Parathyroid adenoma (tissue), 2 donors: ENCODE measurements around the gene KCNQ1.

Experiments used
- H2AFZ ChIP-seq: fragments of 300-600 bp; sonication (generic); one replicate; pipeline ENCODE4 v1.7.0; 2017; ENCODE audit warnings: antibody characterized with exemption, mild to moderate bottlenecking
- H3K27ac ChIP-seq: fragments of 300-600 bp; sonication (generic); one replicate; pipeline ENCODE4 v1.7.0; 2017
- H3K27me3 ChIP-seq: fragments of 300-600 bp; sonication (generic); one replicate; pipeline ENCODE4 v1.7.0; 2017; ENCODE audit warnings: low read length; ENCODE audit not compliant: control insufficient read depth, insufficient read depth
- H3K36me3 ChIP-seq: fragments of 300-600 bp; sonication (generic); one replicate; pipeline ENCODE4 v1.7.0; 2017; ENCODE audit warnings: low read length; ENCODE audit not compliant: control insufficient read depth, insufficient read depth
- H3K4me1 ChIP-seq: fragments of 300-600 bp; sonication (generic); one replicate; pipeline ENCODE4 v1.7.0; 2017; ENCODE audit warnings: control low read depth
- H3K4me2 ChIP-seq: fragments of 300-600 bp; sonication (generic); one replicate; pipeline ENCODE4 v1.7.0; 2017; ENCODE audit warnings: low read length
- H3K4me3 ChIP-seq: fragments of 300-600 bp; sonication (generic); one replicate; pipeline ENCODE4 v1.7.0; 2017; ENCODE audit warnings: low read depth, low read length
- H3K79me2 ChIP-seq: fragments of 300-600 bp; sonication (generic); one replicate; pipeline ENCODE4 v1.7.0; 2017; ENCODE audit warnings: control low read depth
- H3K9ac ChIP-seq: fragments of 300-600 bp; sonication (generic); one replicate; pipeline ENCODE4 v1.7.0; 2017; ENCODE audit warnings: mild to moderate bottlenecking
- H3K9me3 ChIP-seq: fragments of 300-600 bp; sonication (generic); one replicate; pipeline ENCODE4 v1.7.0; 2017; ENCODE audit warnings: low read length; ENCODE audit not compliant: control insufficient read depth
- CTCF ChIP-seq: fragments of 300-600 bp; sonication (generic); IDR thresholded peaks from one replicate; pipeline ENCODE4 v1.7.0; 2017; ENCODE audit warnings: antibody characterized with exemption, mild to moderate bottlenecking
- donor health status: primary hyperparathyroidism.

KCNQ1 gene

DNA sequence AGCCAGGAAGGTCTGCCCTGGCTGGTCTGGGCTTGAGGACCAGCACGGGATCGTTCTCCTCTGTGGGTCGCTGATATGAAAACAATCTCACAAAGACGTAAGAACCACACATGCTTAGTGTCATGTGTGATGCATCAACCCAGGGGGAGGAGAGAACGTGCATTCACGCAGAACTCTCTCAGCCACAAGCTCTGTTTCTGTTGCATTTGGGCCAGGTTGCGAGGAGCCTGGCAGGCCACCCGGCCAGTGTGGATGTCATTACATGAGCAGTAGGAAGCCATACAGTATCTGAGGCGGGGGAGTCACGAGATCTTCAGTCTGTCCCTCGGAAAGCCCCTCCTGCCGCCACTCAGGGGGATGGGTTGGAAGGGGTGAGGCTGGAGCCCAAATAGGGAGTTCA lies 308.1 kb downstream of the KCNQ1 start:
- Histone ChIP-seq H3K4me1 (peaks cover 4% of the 10 kb centered on the region), H3K27me3 (no peaks in the 10 kb centered on the region), H3K9ac (no peak overlapping the region), H3K9me3 (no peaks in the 10 kb centered on the region), H3K4me3 (no peak overlapping the region), H3K79me2 (no peaks in the 10 kb centered on the region), H3K27ac (no peak overlapping the region), H3K36me3 (no peaks in the 10 kb centered on the region), H3K4me2 (no peak overlapping the region), H2AFZ (no peak overlapping the region)
- TF ChIP-seq CTCF = no peak

DNA sequence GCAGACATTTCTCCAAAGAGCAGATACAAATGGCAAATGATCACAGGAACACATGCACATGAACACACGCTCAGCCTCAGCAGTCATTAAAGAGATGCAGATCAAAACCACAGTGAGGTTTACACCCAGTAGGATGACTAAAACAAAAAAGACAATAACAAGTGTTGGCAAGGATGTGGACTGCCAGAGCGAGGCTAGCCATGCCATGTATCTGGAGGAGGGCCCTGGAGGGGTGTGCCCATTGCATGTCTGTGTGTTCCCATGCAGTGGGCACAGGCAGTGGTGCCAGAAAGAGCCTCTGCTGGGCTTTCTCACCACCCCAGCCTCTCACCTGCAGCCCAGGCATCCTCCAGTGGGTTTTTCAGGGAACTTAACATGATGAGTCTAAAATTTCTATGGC lies 309.2 kb downstream of the KCNQ1 start:
- no peaks in the 10 kb centered on the region for H3K4me1 ChIP-seq
- H3K9me3 ChIP-seq = no peaks in the 10 kb centered on the region
- no peaks in the 10 kb centered on the region for H3K79me2 ChIP-seq
- H3K4me3 ChIP-seq = no peak overlapping the region
- no peaks in the 10 kb centered on the region for H3K27me3 ChIP-seq
- no peak overlapping the region for H3K4me2 ChIP-seq
- no peak for TF ChIP-seq CTCF
- no peak overlapping the region for H3K9ac ChIP-seq
- no peaks in the 10 kb centered on the region for H3K36me3 ChIP-seq
- H3K27ac ChIP-seq = no peak overlapping the region
- H2AFZ ChIP-seq = no peak overlapping the region

- H3K4me1 ChIP-seq = no peaks in the 10 kb centered on the region
- no peaks in the 10 kb centered on the region for H3K9me3 ChIP-seq
- no peak for TF ChIP-seq CTCF
Measured at GRCh38 chr11:2755071-2755470, 310.3 kb downstream of the KCNQ1 start.

DNA sequence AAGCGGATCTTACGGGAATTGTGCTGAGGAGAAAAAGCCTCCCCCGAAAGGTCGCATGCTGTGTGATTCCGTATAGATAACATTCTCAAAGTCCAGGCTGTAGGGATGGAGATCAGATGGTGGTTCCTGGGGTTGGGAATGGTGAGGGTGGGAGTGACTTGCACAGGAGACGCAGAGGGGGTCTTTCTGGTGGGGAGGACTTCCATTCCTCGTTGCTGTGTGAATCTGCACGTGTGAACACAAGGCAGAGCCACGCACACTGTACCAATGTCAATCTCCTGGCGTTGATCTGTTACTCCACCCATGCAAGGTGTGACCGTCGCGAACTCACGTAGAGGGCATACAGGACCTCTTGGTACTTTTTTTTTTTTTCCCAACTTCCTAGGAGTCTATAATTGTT lies 313.9 kb downstream of the KCNQ1 start:
- Histone ChIP-seq H3K4me1 (no peaks in the 10 kb centered on the region), H3K27ac (no peak overlapping the region), H3K27me3 (no peaks in the 10 kb centered on the region), H3K4me3 (no peak overlapping the region), H3K79me2 (no peaks in the 10 kb centered on the region), H3K9me3 (no peaks in the 10 kb centered on the region), H3K9ac (no peak overlapping the region), H3K36me3 (no peaks in the 10 kb centered on the region), H2AFZ (no peak overlapping the region), H3K4me2 (no peak overlapping the region)
- no peak for TF ChIP-seq CTCF

More at GRCh38 chr11:2755071-2755470, 310.3 kb downstream of the KCNQ1 start:
- H3K27me3 ChIP-seq = no peaks in the 10 kb centered on the region
- no peak overlapping the region for H3K9ac ChIP-seq
- H2AFZ ChIP-seq = no peak overlapping the region
- no peaks in the 10 kb centered on the region for H3K36me3 ChIP-seq
- no peak overlapping the region for H3K4me2 ChIP-seq
- H3K79me2 ChIP-seq = no peaks in the 10 kb centered on the region
- no peak overlapping the region for H3K27ac ChIP-seq
- no peak overlapping the region for H3K4me3 ChIP-seq

DNA sequence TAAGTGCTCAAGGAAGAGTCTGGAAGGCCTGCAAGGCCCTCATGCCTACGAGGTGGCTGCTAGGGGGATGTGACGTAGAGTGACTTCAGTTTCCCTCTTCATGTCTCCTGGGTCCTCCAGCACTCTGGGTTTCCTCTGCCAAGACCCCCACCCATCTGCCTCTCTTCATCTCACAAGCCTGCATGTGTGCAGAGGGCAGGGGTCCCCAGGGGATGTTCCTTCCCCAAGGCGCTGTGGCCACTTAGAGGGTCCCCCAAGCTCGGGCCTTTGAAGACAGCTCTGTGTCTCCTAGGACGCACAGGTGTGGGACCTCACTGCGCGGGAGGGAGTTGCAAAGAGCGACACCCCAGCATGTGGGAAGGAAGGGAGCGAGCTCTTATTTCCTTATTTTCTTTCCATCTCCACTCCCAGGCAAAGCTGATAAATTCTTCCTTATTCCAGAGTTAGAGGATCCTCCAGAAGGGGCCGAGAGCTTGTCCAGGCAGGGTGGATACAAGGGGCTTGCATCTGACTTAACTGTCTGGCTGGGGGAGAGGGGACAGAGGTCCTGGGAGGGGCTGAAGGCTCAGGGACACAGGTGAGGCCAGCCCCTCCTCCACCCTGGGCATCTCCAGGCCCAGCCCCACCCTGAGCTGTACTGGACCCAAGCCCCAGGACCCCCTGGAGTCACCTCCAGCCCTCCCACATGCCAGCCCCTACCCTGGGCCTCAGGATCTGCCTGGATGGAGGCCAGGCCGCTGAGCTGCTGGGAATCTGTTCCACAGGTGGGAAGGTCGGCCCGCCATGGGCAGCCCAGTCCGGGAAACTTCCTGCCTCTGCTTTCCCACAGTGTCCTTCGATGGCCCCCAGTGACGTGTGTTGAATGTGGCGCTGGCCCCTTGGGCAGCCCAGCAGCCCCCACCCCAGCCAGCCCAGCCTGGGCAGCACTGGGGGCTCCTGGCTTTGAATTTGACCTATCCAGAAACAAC lies 314.7 kb downstream of the KCNQ1 start:
- Histone ChIP-seq H3K79me2 (no peaks in the 10 kb centered on the region), H3K36me3 (no peaks in the 10 kb centered on the region), H3K4me2 (no peak overlapping the region), H3K27ac (no peak overlapping the region), H3K4me1 (peaks cover 4% of the 10 kb centered on the region), H3K9me3 (no peaks in the 10 kb centered on the region), H3K4me3 (no peak overlapping the region), H3K27me3 (no peaks in the 10 kb centered on the region), H3K9ac (no peak overlapping the region), H2AFZ (no peak overlapping the region)
- TF ChIP-seq CTCF = no peak
